CD1c-positive myeloid dendritic cell (primary cell): Measurements from ENCODE around the gene SYNRG.

Source experiments
- DNase-seq: peaks from one replicate; pipeline ENCODE4 v3.0.0-alpha.2; 2016; ENCODE audit errors: extremely low spot score

The SYNRG gene

DNA sequence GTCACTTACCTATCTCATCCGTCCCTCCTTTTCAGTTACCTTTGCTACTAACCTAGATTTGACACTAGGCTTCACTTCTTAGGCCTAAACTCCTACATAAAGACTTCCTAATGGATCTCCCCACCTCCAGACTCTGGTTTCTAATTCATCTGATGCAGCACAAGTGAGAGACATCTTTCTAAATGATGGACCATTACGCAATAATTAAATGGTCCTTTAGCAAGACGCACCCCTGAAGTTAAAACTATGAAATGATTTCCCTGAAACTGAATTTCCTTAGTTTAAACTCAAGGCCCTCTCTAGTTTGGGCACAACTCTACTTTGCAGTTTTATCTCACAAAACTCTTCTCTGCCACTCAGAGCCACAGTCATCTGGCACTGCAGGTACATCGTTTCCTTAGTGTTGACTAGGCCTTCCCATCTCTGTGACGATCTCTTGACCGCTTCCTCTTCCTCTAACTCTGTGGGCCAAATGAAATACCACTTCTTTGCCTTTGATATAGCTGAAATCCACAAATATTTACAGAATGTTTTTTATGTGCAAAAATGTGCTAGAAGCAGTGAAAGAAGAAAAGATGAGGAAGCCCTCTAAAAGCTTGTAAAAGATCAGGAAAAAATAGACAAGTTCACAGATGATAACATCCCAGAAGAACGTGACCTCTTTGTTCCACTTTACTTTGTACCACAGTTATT is 3.3 kb downstream of the SYNRG start:
- peak; percentile 36 for DNase-seq

- DNase-seq = no peak
These were observed 4.1 kb downstream of the SYNRG start for GRCh38 chr17:37605081-37605480.

GRCh38 chr17:37604556-37604955 is 4.7 kb downstream of the SYNRG start:
- DNase-seq = no peak

- DNase-seq = no peak
These were observed 11.1 kb downstream of the SYNRG start for GRCh38 chr17:37598145-37598544.

GRCh38 chr17:37592291-37592690 is 16.9 kb downstream of the SYNRG start:
- no peak for DNase-seq

- DNase-seq = no peak
These were observed 24.2 kb downstream of the SYNRG start for GRCh38 chr17:37585066-37585465.

GRCh38 chr17:37576281-37576680 is 32.9 kb downstream of the SYNRG start:
- no peak for DNase-seq

DNA sequence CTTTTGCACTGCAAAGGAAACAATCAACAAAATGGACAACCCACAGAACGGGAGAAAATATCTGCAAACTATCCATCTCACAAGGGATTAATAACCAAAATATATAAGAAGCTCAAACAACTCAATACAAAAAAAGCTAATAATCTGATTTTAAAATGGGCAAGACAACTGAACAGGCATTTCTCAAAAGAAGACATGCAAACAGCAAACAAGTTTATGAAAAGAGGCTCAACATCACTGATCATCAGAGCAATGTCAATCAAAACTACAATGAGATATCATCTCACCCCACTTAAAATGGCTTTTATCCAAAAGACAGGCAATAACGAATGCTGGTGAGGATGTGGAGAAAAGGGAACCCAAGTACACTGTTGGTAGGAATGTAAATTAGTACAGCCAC is 34.8 kb downstream of the SYNRG start:
- DNase-seq = no peak

DNA sequence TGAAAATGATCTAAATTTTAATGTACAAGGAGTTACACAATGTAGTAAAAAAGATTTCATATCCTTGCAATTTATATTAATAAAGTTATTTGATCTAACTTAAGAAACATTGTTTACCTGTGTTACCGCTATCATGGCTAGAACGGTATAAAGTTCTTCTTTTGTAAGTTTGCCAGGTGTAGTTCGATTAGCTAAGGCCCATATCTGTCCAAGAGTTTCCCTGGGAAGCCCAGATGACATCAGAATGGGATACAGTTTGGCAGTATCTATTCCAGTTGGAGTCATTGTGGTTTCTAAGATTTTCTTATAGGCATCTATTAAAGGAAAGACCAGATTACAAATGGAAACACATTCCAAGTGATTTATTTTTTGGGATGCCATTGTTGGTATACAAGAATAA is 37.5 kb downstream of the SYNRG start:
- no peak for DNase-seq

DNA sequence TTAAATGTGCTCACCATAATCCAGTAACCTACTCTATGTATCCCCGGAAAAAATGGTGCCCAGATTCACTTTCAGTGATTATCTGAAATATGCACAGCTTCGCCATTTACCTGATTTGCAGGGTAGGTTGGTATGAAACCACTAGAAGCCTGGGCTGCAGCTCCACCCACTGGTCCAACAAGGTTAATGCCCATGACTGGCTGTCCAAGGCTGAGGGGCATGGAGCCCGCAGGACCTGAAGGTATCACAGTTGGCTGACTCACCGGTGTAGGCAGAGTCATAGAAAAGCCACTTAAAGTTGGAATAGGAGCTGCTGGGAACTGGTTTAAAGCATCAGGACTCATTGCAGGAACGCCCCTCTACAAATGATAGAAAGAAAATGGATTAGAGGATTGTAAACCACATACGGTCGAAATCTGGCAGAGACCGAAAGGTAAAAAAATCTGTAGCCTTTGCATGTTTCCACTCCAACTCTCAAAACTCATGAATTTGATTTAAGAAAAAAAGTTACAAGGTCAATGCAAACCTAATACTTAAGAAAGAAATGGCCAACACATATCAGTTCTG is 38.6 kb downstream of the SYNRG start:
- no peak for DNase-seq

GRCh38 chr17:37568350-37569053 is 40.7 kb downstream of the SYNRG start:
- no peak for DNase-seq

GRCh38 chr17:37567538-37567937 is 41.7 kb downstream of the SYNRG start:
- DNase-seq = no peak

GRCh38 chr17:37567137-37567536 is 42.1 kb downstream of the SYNRG start:
- no peak for DNase-seq

- no peak for DNase-seq
These were observed 45.0 kb downstream of the SYNRG start for GRCh38 chr17:37564252-37564651.

DNA sequence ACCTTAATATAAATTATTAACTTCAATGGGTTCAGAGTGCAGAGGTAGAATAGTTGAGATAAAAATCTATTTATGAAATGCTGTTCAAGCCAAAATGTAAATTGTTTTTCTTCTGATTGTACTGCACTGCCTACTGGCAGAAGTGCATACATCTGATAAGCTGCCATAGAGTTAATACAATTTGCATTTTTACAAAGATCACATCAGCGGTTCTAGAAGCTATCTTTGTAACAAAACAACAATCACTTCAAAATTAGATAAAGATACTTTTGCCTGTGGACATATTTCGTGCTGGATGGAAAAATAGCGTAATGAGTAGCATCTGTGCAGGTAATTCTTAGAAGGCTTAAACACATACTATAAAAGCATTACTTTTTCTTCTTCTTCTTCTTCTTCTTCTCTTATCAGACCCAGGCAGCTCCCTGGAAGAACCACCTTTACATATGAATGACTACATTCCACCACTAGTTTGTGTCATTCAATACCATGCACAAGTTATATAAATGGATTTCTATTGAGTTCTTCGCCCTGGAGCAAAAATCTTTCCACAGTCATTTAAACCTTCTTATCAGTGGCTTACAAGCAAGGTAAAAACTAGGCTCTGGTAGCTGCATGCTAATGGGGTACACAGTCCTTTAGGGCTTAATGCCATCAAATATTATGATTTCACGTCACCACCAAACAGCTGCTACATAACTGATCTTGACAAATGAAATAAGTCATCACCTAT is 47.0 kb downstream of the SYNRG start:
- DNase-seq = no peak

DNA sequence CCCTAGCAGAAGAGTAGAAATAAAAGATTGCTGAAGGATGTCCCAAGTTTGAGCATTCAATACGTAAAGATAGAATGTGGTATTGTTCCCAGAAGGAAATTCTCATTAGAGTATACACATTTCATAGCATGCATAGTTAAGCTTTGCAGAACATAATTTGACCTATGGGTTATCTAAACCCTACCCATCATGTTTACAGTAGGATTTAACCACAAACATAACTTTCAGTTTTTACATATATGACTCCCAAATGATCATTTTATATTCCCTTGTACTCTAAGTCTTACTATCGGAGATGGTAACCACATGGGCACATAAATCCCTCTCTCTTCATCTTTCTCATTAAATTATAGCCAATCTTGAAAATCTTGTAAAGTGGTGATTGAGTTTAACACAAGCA is 50.9 kb downstream of the SYNRG start:
- DNase-seq = no peak

GRCh38 chr17:37557482-37557881 is 51.7 kb downstream of the SYNRG start:
- DNase-seq = no peak

GRCh38 chr17:37555386-37555785 is 53.8 kb downstream of the SYNRG start:
- no peak for DNase-seq

- peak; percentile 66 for DNase-seq
These were observed 55.7 kb downstream of the SYNRG start for GRCh38 chr17:37553401-37553966.

DNA sequence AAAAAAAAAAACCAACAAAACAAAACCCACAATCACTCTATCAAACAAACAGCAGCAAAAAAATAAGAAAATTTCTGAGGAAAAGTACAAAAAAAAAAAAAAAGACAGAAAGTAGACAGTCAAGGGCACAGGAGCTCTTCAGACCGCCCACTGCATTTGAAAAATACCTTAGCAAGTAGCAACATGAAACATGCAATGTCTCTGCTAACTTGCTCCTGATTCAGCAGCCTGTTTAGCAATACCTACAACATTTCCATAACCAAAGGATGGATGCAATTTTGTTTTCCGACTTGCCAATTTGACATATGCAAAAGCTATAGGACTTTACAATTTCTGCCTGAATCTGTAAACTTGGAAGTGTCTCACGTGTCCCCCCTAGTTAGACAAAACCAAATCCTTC is 57.4 kb downstream of the SYNRG start:
- DNase-seq = no peak

DNA sequence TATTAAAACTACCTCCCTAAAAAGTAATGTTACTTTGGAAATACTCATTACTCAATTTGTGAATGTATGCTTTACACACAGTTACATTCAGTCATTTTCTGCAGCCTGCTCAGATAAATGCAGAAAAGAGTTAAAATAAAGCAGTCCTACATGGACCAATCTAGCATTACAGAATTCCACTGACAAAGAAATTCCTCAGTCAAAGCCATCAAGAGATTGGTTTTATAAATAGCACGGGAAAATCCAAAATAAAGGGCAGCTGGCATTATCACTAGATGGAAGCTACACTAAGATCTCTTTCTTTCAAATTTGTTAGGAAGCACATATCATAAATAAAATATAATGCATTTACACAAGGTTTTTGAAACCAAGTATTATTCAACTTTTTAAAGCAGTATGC is 61.2 kb downstream of the SYNRG start:
- DNase-seq = no peak

DNA sequence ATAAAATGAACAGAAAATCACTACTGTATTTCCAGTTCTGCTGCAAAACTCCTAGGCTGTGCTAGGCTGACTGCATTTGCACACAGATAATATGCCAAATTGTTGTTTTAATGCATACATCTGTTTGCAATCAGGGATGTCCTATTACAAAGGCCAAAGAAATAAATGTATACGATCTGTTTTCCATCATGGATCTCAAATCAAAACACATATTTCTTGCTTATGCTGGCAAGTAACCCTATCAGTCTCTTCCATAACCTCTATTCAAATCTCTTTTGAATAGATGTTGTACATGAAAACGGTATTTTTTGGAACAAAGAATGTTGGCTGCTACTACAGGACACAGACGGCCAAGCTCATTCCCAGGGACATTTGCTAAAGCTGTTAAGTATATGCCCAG is 62.9 kb downstream of the SYNRG start:
- no peak for DNase-seq
